ENCODE data around the gene MAD1L1. TPM values are rescaled to one million over a fixed set of nuclear protein-coding genes. Genes with fewer than 3 reads are reported as not detected.

Gene MAD1L1
- total and polyA plus RNA-seq, 4 donors: 12.8 to 20.7 (median 16.5) TPM

- TF ChIP-seq SP1 (IDR thresholded peaks at IDR 0.05) (no peak), HNF4A (conservative IDR thresholded peaks at IDR 0.05) (no peak), REST (IDR thresholded peaks at IDR 0.05) (no peak), CTCF (IDR thresholded peaks at IDR 0.05; ENCODE audit: low read depth, low read length, missing input control) (no peak), HNF4G (IDR thresholded peaks at IDR 0.05) (no peak), RAD21 (IDR thresholded peaks at IDR 0.05) (no peak), ZBTB33 (IDR thresholded peaks at IDR 0.05) (no peak), FOXA2 (IDR thresholded peaks at IDR 0.05) (no peak), NR2F2 (IDR thresholded peaks at IDR 0.05) (no peak), ATF3 (IDR thresholded peaks at IDR 0.05) (no peak), RXRA (IDR thresholded peaks at IDR 0.05) (no peak), TAF1 (conservative IDR thresholded peaks at IDR 0.05) (no peak), YY1 (IDR thresholded peaks at IDR 0.05) (no peak), FOXA1 (IDR thresholded peaks at IDR 0.05) (no peak), EGR1 (IDR thresholded peaks at IDR 0.05; ENCODE audit: low read depth in 2 of 2) (no peak), MAX (IDR thresholded peaks at IDR 0.05) (no peak), GABPA (IDR thresholded peaks at IDR 0.05 in 1 of 2, conservative IDR thresholded peaks at IDR 0.05 in 1 of 2) (no peak), JUND (IDR thresholded peaks at IDR 0.05) (no peak)
- Histone ChIP-seq H3K9me3 (ENCODE audit: control insufficient read depth in 4 of 4, low read length in 3 of 4) (no peaks in the 10 kb centered on the region), H3K9ac (ENCODE audit: low read depth in 1 of 2, low read length in 2 of 2) (no peak overlapping the region), H3K27me3 (ENCODE audit: control insufficient read depth in 4 of 4, insufficient read depth in 4 of 4, low read length in 3 of 4) (no peaks in the 10 kb centered on the region), H3K36me3 (ENCODE audit: control insufficient read depth in 4 of 4, insufficient read depth in 3 of 4, low read depth in 1 of 4, low read length in 3 of 4) (no peaks in the 10 kb centered on the region), H3K27ac (ENCODE audit: low read depth in 1 of 2, low read length in 2 of 2) (no peak overlapping the region), H3K4me3 (ENCODE audit: low read depth in 1 of 3, low read length in 3 of 3) (no peak overlapping the region), H3K4me1 (ENCODE audit: control insufficient read depth in 4 of 4, insufficient read depth in 4 of 4, low read length in 3 of 4) (no peaks in the 10 kb centered on the region)
- 92% methylated on average over 26 of the region's 26 CpGs for WGBS
- DNase-seq (ENCODE audit: low spot score): no peak
These were observed 61.9 kb downstream of the MAD1L1 start for GRCh38 chr7:2170576-2171521.
